GM10847 (cell line): Measurements from ENCODE around the gene C17orf50.
A peak's percentile ranks its signal among the peaks of the same experiment; 100 is the strongest.

Experiments
- POLR2A ChIP-seq: IDR thresholded peaks from 2 replicates; pipeline ENCODE4 v1.6.1; 2011; ENCODE audit not compliant: insufficient read length; ENCODE audit errors: extremely low read depth

Gene C17orf50

DNA sequence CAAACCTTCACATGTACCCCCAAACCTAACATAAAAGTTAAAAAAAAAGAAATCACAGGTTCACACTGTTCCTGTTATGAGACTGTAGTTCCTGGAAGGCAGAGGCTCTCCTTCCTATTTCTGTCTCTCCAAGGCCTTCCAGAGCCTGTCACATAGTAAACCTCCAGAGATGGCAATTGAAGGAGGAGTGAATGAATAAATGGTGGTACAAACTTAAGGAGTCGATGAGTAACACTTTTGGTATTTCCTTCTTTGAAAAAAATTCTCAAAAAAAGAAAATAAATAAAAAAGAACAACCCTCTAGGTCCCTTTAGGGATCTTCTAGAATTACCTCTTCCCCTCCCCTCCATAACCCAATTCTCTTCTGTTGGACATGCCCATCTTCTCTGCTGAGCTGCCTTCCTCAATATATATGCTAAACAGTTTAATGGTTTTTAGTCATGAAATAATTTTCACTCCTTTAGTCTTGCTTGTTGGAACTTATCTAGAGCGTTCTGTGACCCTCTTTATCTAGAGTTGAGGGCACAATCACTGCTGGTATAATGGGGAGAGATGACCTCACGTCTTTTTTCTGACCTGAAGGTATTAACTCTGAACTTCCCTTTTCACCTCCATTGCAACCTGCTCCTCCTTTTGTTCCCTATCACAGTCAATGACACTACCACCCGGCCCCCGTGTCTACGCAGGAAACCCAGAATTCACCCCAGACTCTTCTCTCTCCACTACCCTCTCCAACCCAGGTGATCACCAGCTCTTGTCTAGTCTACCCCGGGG is 46.9 kb downstream of the C17orf50 start:
- TF ChIP-seq POLR2A = no peak

DNA sequence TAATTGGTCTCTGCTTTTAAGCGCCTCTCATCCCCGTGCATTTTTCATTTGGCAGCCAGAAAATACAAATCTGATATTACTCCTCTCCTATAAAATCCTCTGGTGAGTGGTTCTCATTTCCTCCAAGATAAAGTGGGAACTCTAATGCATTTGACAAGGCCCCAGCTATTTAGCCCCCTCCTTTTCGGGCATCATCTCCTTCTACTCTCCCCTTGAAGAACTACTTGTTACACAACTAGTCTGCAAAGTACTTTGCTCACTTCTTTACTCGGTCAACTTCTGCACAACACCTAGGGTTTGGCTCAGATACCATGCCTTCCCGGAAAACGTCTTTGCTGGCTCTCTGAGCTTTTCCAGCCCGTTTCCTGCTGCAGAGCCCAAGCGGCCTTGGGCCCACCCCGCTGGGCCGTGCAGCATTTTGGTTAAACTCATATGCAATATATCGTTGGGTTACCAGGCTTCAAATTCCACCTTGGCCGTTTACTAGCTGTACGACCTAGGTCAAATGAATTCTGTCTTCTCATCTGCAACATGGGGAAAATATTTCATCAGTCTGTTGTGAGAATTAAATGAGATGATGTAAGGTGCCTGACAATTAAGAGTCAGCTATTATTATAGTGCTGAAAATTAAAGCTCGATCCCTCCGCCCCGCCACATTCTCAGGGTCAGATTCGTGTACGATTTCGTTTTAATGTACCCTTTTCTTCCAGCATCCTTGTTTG is 47.7 kb downstream of the C17orf50 start:
- no peak for TF ChIP-seq POLR2A

DNA sequence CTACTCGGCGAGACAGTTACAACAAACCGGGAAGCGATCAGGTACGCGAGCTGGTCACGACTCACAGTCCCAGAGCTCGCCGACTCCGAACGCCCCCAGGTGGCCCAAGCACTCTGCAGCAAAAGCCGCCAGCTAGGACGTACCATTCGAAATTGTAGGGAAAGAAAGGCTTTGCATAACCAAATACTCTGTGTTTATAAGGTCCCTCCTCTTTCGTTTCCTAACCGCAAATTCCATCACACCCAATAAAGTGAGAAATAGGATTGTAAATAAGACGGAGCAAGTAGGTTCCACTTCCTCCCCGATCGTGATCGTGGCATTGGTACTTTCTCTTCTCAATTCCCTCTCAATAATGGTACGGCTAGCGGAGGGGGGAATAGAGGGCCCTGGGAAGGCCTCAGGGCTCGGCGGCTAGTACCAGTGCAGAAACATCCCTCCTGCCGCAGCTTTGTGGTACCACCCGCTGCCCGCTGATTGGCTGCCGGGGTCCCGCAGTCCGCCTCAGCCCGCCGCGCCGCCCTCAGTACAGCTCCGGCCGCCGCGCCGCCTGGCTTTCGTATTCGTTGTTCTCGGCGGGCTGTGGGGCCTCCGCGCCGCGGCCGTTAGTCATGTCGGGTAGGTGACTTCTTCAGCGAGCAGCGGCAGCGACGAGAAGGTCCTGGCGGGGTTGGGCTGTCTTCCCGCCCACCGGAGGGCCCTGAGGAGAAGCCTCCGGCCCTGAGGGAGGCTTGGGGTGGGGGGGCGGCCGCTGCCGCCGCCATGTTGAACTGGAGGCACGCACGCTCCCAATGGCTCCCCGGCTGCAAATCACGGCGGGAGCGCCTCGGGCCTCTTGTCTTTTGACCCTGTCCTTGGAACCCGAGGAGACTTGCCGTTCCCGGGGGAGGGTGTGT is 48.5 kb downstream of the C17orf50 start, which contains the start of gene TAF15:
TSS of gene TAF15 (plus strand) at position 523 of the 893 bp plus-strand sequence. CDS start at position 609, 86 bp downstream.
- peak; percentile 99 for TF ChIP-seq POLR2A

DNA sequence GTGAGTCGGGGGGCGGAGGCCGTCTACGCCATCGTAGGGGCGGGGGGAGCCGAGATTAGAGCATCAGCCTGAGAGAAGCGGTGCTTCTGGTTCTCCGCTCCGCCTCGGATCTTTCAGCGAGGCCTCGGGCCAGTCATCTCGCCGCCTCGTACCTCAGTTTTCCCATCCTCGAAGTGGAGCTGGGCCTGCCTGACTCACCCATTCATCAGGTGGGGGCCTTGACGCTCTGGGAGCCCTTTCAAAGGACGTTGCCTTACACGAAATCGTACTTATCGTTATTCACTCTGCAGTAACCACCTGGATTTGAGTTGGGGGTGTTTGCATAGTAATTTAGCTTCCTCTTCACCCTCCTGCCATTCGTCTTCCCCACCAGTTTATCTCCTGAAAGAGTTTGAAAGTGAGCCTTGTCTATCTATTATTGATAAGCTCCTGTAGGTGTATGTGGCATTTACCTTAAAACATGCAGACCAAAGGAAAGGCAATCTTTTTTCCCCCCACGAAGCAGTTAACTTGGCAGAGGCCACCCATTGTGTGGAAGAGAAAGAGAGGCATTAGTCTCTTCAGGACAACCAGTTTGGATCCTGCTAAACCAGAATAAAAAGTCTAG is 49.3 kb downstream of the C17orf50 start:
- no peak for TF ChIP-seq POLR2A

DNA sequence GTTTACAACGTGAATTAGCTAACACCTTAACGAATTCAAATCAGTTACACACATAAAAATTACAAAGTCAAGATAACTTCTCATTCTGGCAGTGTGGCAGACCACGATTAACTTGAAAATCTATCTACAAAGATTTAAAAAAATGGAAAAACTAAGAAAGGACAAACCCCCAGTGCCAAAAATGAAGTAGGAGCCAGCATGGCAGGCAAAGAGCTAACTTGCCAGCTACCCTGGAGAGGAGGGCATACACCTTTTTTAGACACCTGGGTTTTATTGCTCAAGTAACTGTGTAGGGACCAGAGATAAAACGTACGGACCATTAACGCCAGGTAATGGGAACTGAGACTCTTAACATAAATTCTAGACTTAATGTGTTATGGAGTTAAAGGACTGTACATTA is 51.1 kb downstream of the C17orf50 start:
- TF ChIP-seq POLR2A = no peak

DNA sequence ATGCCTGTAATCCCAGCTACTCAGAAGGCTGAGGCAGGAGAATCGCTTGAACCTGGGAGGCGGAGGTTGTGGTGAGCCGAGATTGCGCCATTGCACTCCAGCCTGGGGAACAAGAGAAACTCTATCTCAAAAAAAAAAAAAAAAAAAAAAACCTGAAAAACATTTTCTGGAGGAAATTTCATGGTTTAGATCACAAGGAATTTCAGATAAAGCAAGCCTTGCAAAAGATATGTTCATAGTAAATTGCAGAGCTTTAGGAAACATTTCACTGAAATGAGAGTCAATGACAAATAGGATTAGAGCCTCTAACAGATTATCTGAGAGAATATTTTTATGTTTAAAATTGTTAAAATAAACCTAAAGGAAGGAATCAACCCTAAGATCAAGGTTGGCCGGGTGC is 51.8 kb downstream of the C17orf50 start:
- TF ChIP-seq POLR2A = no peak
